Stomach (tissue), 9 donors: ENCODE data around the gene SLC8B1. TPM values are rescaled to one million over a fixed set of nuclear protein-coding genes. Genes with fewer than 3 reads are reported as not detected.

ENCODE experiments used
- DNase-seq, 2 donors: peaks; one replicate each; pipeline versions ENCODE4 v3.0.0 to v3.0.0-alpha.2; 2013 to 2019
- H3K27ac ChIP-seq, 5 donors: fragments of 200-600 bp in 4 of 5; sonication (generic) in 4 of 5; one replicate each; pipeline ENCODE4 v1.5.1; 2013 to 2019; ENCODE audit warnings: mild to moderate bottlenecking in 1 of 5, moderate library complexity in 1 of 5
- H3K27me3 ChIP-seq, 3 donors: fragments of 200-600 bp; sonication (generic); one replicate each; pipeline ENCODE4 v1.5.1; 2017 to 2019; ENCODE audit warnings: mixed run types in 1 of 3
- H3K36me3 ChIP-seq, 4 donors: fragments of 200-600 bp; sonication (generic); 1 replicate in 3 of 4; 2 replicates in 1 of 4; pipeline ENCODE4 v1.5.1; 2016 to 2019
- H3K4me1 ChIP-seq, 4 donors: fragments of 200-600 bp; sonication (generic); one replicate each; pipeline ENCODE4 v1.5.1; 2016 to 2019
- H3K4me3 ChIP-seq, 4 donors: fragments of 200-600 bp; sonication (generic) in 3 of 4; one replicate each; pipeline ENCODE4 v1.5.1; 2016 to 2019; ENCODE audit warnings: mild to moderate bottlenecking in 1 of 4
- H3K9me3 ChIP-seq, 4 donors: fragments of 200-600 bp; sonication (generic); one replicate each; pipeline ENCODE4 v1.5.1; 2016 to 2019
- EP300 ChIP-seq: sonication (generic); formaldehyde crosslinking; IDR thresholded peaks from one replicate; pipeline ENCODE4 v1.6.1; 2017; ENCODE audit warnings: antibody characterized with exemption
- POLR2A ChIP-seq, 4 donors: fragments of 450-650 bp; IDR thresholded peaks; one replicate each; pipeline ENCODE4 v1.6.1; 2016; ENCODE audit warnings: antibody characterized with exemption in 4 of 4, control low read depth in 2 of 4, mild to moderate bottlenecking in 1 of 4, moderate library complexity in 1 of 4
- POLR2AphosphoS5 ChIP-seq, 3 donors: sonication (generic); formaldehyde crosslinking; IDR thresholded peaks; one replicate each; pipeline ENCODE4 v1.6.1; 2016; ENCODE audit warnings: antibody characterized with exemption in 3 of 3
- WGBS, 5 donors: extraction: QIAGEN DNeasy Blood & Tissue Kit in 3 of 5; methylation state at CpG; one replicate each; pipeline versions ENCODE4 v1.1.5 to v1.1.7; 2013 to 2018; 5-methylcytosine and 5-hydroxymethylcytosine counted together
- intact Hi-C: fragments of 100-400 bp; cut with DNase I; formaldehyde crosslinking; loops from one replicate; pipeline ENCODE4 v1.15.1; 2023; ENCODE audit warnings: low total_unique reads
- polyA plus RNA-seq, 3 donors: library from polyadenylated mRNA; stranded (reverse); fragments of 200-250 nt; gene quantifications; one replicate each; pipeline ENCODE4 v1.2.3, GENCODE V29; 2013
- total RNA-seq, 5 donors: library from RNA; depleted of rRNA; stranded (reverse); fragments of >200 nt; gene quantifications; one replicate each; pipeline versions ENCODE4 v1.1.0 to v1.2.3, GENCODE V29; 2014 to 2016
- TF ChIP-seq, protein P1 (sequence below), 7 experiments: fragments of 450-650 bp in 4 of 7; fragments of 200-600 bp in 3 of 7; sonication (generic) in 3 of 7; IDR thresholded peaks; one replicate each; pipeline ENCODE4 v1.5.1; 2016 to 2019; ENCODE audit warnings: antibody characterized with exemption in 7 of 7, control low read depth in 2 of 7, mild to moderate bottlenecking in 1 of 7
- donor health status: healthy with polysubstance abuse.
- donor health status: Bipolar disorder and iron deficiency.
- donor health status: healthy.

Gene SLC8B1
- total and polyA plus RNA-seq, 8 donors, result 9.0 to 167 (median 18.6) TPM

DNA sequence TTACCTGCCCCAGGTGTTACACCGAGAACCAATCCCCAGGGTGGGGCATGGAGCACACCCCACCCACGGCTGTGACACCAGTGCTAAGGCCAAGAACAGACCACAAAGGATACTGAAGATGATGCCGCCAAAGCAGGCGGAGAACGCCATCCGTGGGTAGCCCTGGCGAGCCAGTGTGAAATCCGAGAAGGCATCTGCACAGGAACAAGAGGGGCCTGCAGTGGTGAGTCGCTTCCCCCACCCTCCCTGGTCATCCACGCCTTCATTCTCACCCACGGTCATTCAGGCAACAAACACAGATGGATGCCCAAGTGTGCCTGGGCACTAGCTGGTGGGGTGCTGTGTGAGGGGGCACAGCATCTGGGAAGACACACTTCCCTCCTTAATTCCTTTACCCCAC lies 28.5 kb downstream of the SLC8B1 start:
- no peak overlapping the region for H3K27ac ChIP-seq
- WGBS, 5 donors, result 82 to 93% (median 89%) methylated on average over 4 to 11 of the region's 11 CpGs
- H3K27me3 ChIP-seq, result no peaks in the 10 kb centered on the region
- TF ChIP-seq, protein P1, sequence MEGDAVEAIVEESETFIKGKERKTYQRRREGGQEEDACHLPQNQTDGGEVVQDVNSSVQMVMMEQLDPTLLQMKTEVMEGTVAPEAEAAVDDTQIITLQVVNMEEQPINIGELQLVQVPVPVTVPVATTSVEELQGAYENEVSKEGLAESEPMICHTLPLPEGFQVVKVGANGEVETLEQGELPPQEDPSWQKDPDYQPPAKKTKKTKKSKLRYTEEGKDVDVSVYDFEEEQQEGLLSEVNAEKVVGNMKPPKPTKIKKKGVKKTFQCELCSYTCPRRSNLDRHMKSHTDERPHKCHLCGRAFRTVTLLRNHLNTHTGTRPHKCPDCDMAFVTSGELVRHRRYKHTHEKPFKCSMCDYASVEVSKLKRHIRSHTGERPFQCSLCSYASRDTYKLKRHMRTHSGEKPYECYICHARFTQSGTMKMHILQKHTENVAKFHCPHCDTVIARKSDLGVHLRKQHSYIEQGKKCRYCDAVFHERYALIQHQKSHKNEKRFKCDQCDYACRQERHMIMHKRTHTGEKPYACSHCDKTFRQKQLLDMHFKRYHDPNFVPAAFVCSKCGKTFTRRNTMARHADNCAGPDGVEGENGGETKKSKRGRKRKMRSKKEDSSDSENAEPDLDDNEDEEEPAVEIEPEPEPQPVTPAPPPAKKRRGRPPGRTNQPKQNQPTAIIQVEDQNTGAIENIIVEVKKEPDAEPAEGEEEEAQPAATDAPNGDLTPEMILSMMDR (IDR thresholded peaks at IDR 0.05), result no peak
- TF ChIP-seq POLR2A (IDR thresholded peaks at IDR 0.05) (no peak), EP300 (no peak), POLR2AphosphoS5 (IDR thresholded peaks at IDR 0.05) (no peak)
- DNase-seq, result no peak
- intact Hi-C loops, result no loop called here
- no peaks in the 10 kb centered on the region for H3K4me1 ChIP-seq
- no peaks in the 10 kb centered on the region for H3K9me3 ChIP-seq
- peaks cover 49 to 99% (median 92%) of the 10 kb centered on the region in 4 donors for H3K36me3 ChIP-seq
- no peak overlapping the region for H3K4me3 ChIP-seq

DNA sequence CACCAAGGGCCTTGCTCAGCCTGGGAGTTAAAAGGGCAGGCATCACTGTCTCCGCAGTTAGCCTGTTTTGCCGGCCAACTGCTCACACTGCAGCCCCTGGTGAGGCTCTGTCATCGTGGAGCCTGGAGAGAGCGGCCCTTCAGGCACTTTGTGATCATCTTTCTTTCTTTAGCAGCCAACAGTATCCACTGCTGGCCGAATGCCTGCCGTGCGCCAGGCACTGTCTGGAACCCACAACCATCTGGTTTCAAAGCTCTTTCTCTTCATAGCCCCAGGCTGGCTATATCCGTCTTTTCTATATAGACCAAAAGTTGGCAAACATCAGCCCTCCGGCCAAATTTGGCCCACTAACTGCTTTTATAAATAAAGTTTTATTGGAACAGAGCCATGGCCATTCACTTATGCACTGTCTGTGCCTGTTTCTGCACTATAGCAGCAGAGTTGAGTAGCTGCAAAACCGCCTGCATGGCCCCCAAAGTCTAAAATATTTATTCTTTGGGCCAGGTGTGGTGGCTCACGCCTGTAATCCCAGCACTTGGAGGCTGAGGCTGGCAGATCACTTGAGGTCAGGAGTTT lies 29.5 kb downstream of the SLC8B1 start:
- DNase-seq, result no peak
- 93 to 96% (median 96%) methylated on average over 11 of the region's 11 CpGs for WGBS, 5 donors
- Histone ChIP-seq H3K36me3 (peaks cover 49 to 90% (median 85%) of the 10 kb centered on the region in 4 donors), H3K27me3 (no peaks in the 10 kb centered on the region), H3K4me1 (no peaks in the 10 kb centered on the region), H3K4me3 (no peak overlapping the region), H3K27ac (no peak overlapping the region), H3K9me3 (no peaks in the 10 kb centered on the region)
- intact Hi-C loops, result no loop called here
- no peak for TF ChIP-seq POLR2A (IDR thresholded peaks at IDR 0.05)
- TF ChIP-seq, protein P1 (IDR thresholded peaks at IDR 0.05), result no peak
- TF ChIP-seq POLR2AphosphoS5 (IDR thresholded peaks at IDR 0.05), result no peak
- no peak for TF ChIP-seq EP300

DNA sequence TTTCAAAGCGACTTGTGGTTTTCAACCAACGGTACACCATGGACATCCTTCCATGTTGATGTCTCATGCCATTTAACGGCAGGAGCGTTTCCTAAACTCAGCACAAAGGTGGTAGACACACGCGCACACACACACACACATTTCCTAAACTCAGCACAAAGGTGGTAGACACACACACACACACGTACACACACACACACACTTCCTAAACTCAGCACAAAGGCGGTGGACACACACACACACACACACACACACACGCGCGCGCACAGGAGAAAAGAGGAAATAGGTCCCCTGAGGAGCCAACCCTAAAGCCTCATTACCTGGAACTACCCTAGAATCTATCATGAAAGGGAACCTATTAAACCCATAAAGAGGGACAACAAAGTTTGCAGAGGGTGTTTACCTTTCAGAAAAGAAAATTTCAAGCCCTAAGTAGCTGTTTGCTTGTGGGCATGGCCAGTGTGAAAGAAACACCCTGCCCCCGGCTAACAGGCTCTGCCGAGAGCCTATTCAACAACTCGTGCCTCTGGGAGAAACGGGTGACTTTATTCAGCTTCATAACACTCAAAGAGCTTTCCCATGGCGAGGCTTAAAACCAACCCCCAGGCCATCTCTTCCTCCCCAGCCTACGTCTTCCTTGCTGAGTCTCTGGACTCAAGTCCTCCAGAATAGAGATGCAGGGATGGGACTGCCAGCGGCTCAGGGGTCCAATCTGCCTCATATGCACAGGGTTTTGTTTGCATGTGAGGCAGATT lies 31.8 kb downstream of the SLC8B1 start:
- TF ChIP-seq, protein P1 (IDR thresholded peaks at IDR 0.05), result no peak
- TF ChIP-seq EP300, result no peak
- TF ChIP-seq POLR2AphosphoS5 (IDR thresholded peaks at IDR 0.05), result no peak
- TF ChIP-seq POLR2A (IDR thresholded peaks at IDR 0.05), result no peak

DNA sequence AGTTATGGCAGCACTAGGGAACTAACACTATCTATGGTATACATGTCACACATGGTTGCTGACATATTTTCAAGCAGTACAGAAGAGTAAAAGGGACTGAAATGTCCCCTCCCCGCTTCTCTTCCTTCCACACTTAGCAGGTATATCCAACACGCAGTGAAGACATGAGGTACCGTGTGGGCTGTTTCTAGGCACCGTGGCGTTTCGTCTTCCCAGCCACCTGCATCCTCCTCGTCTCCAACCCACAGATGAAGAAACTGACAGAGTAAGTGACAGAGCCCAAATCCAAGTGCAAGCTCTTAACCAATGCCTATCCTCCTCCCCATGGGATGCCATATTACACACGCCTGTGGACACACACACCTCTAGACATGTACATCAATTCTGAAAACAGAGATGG lies 32.4 kb downstream of the SLC8B1 start:
- TF ChIP-seq POLR2AphosphoS5 (IDR thresholded peaks at IDR 0.05) (no peak), POLR2A (IDR thresholded peaks at IDR 0.05) (no peak), EP300 (no peak)
- TF ChIP-seq, protein P1 (IDR thresholded peaks at IDR 0.05), result no peak
- WGBS, 5 donors, result 85 to 94% (median 91%) methylated on average over 8 of the region's 8 CpGs
- H3K9me3 ChIP-seq, result no peaks in the 10 kb centered on the region
- H3K4me1 ChIP-seq, result peaks cover 5 to 24% (median 13%) of the 10 kb centered on the region in 4 donors
- H3K27ac ChIP-seq, result no peak overlapping the region
- DNase-seq, result no peak
- intact Hi-C loops, result no loop called here
- no peak overlapping the region for H3K4me3 ChIP-seq
- no peaks in the 10 kb centered on the region for H3K27me3 ChIP-seq
- H3K36me3 ChIP-seq, result peaks cover 35 to 86% (median 78%) of the 10 kb centered on the region in 4 donors

More for the DNA sequence above, 31.8 kb downstream of the SLC8B1 start:
- H3K4me3 ChIP-seq, result no peak overlapping the region
- intact Hi-C loops, result no loop called here
- H3K27ac ChIP-seq, result no peak overlapping the region
- no peaks in the 10 kb centered on the region for H3K9me3 ChIP-seq
- H3K27me3 ChIP-seq, result no peaks in the 10 kb centered on the region
- 59 to 71% (median 64%) methylated on average over 19 of the region's 19 CpGs for WGBS, 5 donors
- peak in 1 of 2 donors; percentile 40 for DNase-seq
- H3K36me3 ChIP-seq, result peaks cover 40 to 86% (median 78%) of the 10 kb centered on the region in 4 donors
- peaks cover 5 to 21% (median 13%) of the 10 kb centered on the region in 4 donors for H3K4me1 ChIP-seq
